KBM-7 (cell line): ENCODE data around the gene CHN2.

Source experiments
- DNase-seq: peaks from one replicate; pipeline ENCODE4 v3.0.0-alpha.2; 2015
- in situ Hi-C: fragments of 300-500 bp; cut with MboI; formaldehyde crosslinking; loops from 2 replicates; pipeline ENCODE4 v1.14.3; 2020; ENCODE audit warnings: low sequenced_read_pairs, low pct_unique_long_range_greater_than_20kb, mixed read lengths

Gene CHN2

GRCh38 chr7:29461996-29462395 is 267.4 kb downstream of the CHN2 start:
- DNase-seq: no peak
- in situ Hi-C loops: no loop called here

DNA sequence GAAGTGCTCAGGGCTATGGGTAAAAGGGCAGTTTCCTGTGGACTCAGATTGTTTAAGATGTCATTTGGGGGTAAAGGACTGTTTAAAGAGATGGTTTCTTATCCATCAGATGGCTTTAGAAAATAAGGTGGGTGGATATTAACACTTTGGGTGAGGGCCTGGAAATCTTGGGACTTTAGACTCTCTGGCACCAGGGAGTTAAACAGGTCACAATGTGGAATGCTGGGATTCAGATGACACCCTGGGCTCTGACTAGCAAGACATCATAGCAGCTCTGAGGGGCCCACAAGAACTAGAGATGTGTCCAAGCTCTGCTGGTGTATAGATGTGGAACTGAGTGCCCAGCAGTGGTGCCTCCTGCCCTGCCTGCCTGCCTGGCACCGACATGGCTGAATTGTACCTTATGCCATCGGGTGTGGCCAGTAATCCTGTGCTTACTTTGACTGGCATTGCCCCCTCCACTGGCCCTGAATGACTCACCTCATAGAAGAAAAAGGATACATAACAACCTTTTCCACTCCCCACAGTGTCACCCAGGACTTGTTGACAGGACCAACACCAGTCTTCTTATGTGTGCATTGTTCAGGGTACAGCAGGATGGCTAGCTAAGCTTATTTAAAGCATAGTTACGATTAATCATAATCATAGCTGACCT is 269.1 kb downstream of the CHN2 start:
- DNase-seq: no peak
- in situ Hi-C loops: no loop called here

DNA sequence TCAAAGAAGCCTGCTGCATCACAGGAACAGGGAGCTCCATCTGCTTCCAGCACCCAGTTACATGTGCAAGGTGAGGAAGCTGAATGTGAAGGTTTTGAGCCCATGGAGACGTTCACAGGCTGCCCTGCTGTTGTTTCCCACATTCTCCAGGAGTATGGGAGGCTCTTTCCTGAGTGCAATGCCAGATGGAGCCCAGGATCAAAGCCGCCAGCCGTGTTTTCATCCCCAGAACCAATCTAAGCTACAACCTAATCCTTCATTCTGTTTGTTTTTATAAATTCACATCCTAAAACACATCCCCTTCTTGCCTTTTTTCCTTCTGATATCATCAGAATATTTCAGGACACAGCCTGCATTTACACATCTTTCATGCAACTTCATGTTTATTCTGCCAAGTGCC is 270.2 kb downstream of the CHN2 start:
- in situ Hi-C loops: no loop called here
- DNase-seq: no peak

DNA sequence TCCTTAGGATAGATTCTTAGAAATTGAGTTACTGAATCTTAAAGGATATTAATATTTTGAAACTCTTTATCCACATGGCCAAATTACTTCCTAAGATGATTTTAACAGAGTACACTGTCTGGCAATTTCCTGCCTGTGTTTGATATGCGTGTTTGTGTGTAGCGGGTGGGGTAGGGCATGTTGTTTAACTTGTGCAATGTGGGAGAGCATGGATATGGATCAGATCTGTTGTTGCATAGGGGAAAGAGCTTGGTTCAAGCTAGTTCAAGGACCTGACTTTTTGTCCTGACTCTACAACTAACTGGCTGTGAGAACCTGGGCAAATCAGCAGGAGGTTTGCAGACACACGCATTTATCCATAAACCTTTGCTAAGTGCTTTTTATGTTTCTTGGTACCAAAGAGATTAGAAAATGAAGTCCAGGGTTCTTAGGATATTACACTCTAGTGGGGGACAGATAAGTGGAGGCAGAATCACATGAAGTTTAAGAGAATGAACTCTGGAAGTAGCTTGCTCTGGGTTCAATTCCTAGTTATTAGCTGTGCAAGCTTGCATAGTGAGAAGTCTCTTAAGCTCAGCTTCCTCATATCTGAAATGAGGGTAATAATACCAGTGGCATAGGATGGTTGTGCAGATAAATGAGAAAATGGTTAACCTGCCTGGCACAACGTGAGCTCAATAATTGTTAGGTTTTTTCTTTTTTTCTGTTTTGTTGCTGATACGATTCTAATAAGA is 272.8 kb downstream of the CHN2 start:
- in situ Hi-C loops: no loop called here

GRCh38 chr7:29468196-29468595 is 273.6 kb downstream of the CHN2 start:
- in situ Hi-C loops: no loop called here
- no peak for DNase-seq

More for the DNA sequence above, 272.8 kb downstream of the CHN2 start:
- DNase-seq: no peak

- DNase-seq: no peak
- in situ Hi-C loops: no loop called here
Observed at GRCh38 chr7:29469281-29469680, 274.7 kb downstream of the CHN2 start.

- DNase-seq: no peak
- in situ Hi-C loops: no loop called here
Observed at GRCh38 chr7:29469976-29470557, 275.5 kb downstream of the CHN2 start.

DNA sequence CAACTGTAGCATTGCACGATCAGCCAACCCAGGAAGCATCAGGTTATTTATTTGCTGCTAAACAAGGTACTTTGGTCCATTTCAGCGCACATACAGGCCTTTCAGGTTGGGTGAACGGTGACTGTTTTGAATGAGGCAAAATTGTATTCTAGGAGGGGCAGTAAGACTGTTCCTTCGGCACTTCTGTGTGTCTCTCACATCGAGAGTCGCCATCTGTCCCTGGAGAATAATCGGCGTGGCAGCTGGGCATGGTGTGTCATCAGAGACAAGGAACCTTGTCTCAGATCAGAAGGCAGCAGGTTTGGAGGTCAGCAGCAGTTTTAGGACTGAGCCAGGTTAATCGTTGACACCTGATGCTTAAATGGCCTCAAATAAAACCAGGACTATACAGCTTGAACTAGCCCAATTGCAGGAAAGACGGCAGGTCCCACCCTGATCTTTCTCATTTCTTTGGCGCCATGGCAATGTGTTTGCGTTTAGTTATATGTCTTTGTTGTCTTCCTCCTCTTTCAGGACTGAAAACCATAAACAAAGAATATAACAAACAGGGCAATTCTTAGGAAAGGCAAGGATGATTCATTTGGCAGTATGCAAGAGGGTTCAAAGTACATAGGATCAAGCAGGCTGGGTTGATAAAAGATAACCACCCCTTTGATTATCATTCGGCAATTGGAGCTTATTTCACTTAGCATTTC is 277.0 kb downstream of the CHN2 start:
- no peak for DNase-seq
- in situ Hi-C loops: no loop called here

- DNase-seq: no peak
- in situ Hi-C loops: no loop called here
Observed at GRCh38 chr7:29476916-29477315, 282.3 kb downstream of the CHN2 start.

GRCh38 chr7:29478226-29478625 is 283.7 kb downstream of the CHN2 start:
- in situ Hi-C loops: no loop called here
- DNase-seq: no peak

DNA sequence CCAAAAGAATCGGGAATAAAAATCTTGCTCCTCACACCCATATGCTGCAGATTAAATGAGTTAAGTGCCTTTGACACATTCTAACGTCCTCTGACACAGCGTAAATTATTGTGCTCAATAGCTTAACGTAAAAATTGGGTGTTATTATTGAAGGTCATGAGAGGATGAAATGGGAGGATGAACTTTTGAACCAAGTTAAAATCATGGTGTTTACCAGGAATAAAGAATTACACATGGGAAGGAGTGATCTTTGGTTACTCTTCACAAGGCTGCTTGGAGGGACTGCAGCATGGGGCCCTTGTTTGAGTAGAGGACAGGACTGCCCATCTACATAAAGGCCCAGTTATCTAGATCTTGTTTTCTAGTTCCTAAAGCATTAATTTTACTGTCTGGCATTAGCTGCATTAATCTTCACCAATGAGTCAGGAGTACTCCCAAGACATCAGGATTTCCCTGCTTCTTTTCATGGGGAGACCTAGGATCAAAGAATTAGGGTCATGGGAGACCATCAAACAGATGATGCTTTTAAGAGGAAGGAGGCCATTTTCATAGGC is 284.2 kb downstream of the CHN2 start:
- in situ Hi-C loops: no loop called here

DNA sequence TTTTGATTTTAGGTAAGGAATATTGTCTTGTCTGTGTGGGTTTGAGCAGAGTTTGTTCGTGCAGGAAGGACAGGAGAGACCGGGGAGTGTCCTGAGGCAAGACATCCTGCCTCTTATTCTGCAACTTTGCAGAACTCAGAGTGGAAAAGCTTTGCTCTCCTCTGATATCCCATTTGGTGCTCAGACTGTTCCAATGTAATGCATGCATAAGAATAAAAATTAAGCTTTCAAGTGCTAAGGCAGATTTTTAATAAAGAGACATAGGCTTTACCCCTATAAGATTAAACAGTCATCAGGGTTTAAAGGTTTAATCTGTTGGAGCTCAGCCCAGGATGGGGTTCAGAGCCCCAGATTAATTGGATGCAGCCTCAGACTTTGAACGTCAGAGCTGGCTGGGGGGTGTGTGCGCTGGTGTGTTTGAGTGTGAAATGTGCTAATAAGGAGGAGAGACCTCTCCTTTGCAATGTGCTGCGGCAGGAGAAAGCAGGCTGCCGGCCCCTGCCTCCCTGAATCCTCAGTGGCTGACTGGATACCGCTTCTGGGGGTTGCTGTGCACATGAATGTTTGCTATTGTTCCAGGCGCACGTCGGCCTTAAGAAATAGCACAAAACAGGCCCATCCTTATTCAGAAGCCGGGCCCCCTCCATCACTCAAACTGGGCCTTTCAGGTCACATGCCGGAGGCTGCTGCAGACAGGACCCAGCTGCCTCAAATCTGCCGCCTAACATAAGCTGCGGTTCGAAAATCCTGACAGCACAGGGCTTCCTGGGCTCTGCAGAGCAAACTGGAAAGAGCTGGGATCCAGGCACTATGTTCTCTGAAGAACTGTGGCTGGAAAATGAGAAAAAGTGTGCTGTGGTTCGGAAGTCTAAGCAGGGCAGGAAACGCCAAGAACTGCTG is 285.0 kb downstream of the CHN2 start:
- in situ Hi-C loops: no loop called here
- DNase-seq: no peak

More for the DNA sequence above, 284.2 kb downstream of the CHN2 start:
- no peak for DNase-seq

- in situ Hi-C loops: no loop called here
- no peak for DNase-seq
Observed at GRCh38 chr7:29480451-29480850, 285.9 kb downstream of the CHN2 start.

- DNase-seq: no peak
- in situ Hi-C loops: no loop called here
Observed at GRCh38 chr7:29480934-29481651, 286.5 kb downstream of the CHN2 start.

- no peak for DNase-seq
Observed at GRCh38 chr7:29482056-29482455, 287.5 kb downstream of the CHN2 start.

DNA sequence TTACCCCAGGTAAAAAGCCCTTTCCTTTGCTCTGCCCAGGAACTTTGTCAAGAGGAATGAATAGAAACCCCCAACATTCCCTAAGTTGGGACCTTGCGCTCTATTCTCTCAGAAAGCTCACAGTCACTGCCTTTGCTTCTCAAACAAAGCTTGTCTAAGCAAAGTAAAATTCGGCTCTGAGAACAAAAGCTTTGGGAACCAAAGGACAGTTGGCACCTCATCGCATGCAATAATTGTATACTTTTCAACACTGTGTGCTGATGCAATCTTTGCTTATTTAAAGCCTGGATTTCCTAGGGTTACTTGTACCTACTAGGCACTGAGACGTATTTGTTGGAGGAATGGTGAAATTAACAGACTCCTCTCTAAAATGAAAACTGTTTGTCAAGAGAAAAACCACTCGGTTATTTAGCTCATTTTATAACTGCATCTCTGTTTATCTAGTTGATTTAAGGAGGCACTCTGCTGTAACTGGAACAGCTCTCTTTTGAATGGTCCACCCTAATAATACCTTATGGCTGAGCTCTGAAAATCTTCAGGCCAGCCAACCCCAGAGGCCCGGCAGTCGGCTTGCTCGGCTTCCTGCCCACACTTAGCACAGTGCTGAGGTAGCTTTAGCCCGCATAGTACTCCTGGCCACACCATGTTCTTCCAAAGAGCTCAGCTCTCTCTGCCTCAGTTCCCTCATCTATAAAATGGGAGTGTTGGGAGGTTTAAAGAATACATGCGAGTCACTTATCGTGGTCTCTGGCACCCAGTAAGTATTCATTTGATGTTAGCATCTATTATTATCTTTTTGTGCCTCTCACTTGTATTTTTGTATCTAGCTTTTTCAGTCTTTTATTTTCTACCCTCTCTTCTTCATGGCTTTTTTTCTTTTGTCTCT is 288.9 kb downstream of the CHN2 start:
- no peak for DNase-seq
- in situ Hi-C loops: no loop called here

More at GRCh38 chr7:29482056-29482455, 287.5 kb downstream of the CHN2 start:
- in situ Hi-C loops: no loop called here

DNA sequence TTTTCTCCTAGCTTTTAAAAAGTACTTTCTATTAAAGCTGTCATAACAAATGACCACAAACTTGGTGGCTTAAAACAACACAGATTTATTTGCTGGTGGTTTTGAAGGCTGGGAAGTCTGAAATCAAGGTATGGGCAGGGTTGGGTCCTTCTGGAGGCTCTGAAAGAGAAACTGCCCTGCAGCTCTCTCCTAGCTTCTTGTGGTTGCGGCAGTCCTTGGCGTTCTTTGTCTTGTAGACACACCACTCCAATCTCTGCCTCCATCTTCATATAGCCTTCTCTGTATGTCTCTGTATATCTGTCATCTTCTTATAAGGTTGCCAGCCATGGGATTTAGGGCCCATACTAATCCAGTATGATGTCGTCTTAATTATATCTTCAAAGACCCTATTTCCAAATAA is 289.7 kb downstream of the CHN2 start:
- no peak for DNase-seq
- in situ Hi-C loops: no loop called here
